Transverse colon (tissue), 4 donors: Measurements from ENCODE around the gene ABCB6. TPM values are rescaled to one million over a fixed set of nuclear protein-coding genes. Genes with fewer than 3 reads are reported as not detected.
A peak's percentile ranks its signal among the peaks of the same experiment; 100 is the strongest.

Experiments used
- DNase-seq: peaks from one replicate; pipeline ENCODE4 v3.0.0-alpha.2; 2019
- H3K27ac ChIP-seq, 4 donors: fragments of 200-600 bp; sonication (generic); 2 replicates each; pipeline ENCODE4 v1.5.1; 2016 to 2018; ENCODE audit warnings: inconsistent platforms in 4 of 4
- H3K27me3 ChIP-seq: fragments of 200-600 bp; sonication (generic); 2 replicates; pipeline ENCODE4 v1.5.1; 2017; ENCODE audit warnings: inconsistent platforms
- H3K36me3 ChIP-seq, 4 donors: fragments of 200-600 bp; sonication (generic); 2 replicates each; pipeline ENCODE4 v1.5.1; 2017 to 2019; ENCODE audit warnings: inconsistent platforms in 4 of 4
- H3K4me1 ChIP-seq, 4 donors: fragments of 200-600 bp; sonication (generic); 2 replicates each; pipeline ENCODE4 v1.5.1; 2017 to 2020; ENCODE audit warnings: inconsistent platforms in 4 of 4
- H3K4me3 ChIP-seq, 4 donors: fragments of 200-600 bp; sonication (generic); 1 replicate in 1 of 4; 2 replicates in 3 of 4; pipeline versions ENCODE4 v1.5.1 to v1.6.1; 2017 to 2019; ENCODE audit warnings: inconsistent platforms in 4 of 4
- H3K9me3 ChIP-seq, 2 donors: fragments of 200-600 bp; sonication (generic); 2 replicates each; pipeline ENCODE4 v1.5.1; 2017 to 2019; ENCODE audit warnings: inconsistent platforms in 2 of 2
- EP300 ChIP-seq: sonication (generic); formaldehyde crosslinking; IDR thresholded peaks from one replicate; pipeline ENCODE4 v1.6.1; 2017; ENCODE audit warnings: antibody characterized with exemption, low read depth
- POLR2A ChIP-seq: fragments of 450-650 bp; IDR thresholded peaks from one replicate; pipeline ENCODE4 v1.6.1; 2016; ENCODE audit warnings: antibody characterized with exemption, mild to moderate bottlenecking, moderate library complexity
- POLR2AphosphoS5 ChIP-seq, 3 donors: sonication (generic); formaldehyde crosslinking; IDR thresholded peaks; one replicate each; pipeline ENCODE4 v1.6.1; 2016; ENCODE audit warnings: antibody characterized with exemption in 3 of 3
- WGBS, 2 donors: methylation state at CpG; one replicate each; pipeline ENCODE4 v1.1.5; 2018; ENCODE audit warnings: low coverage in 1 of 2; 5-methylcytosine and 5-hydroxymethylcytosine counted together
- in situ Hi-C, 4 donors: fragments of 200-750 bp; cut with MboI; loops; one replicate each; pipeline versions ENCODE4 v1.15.0 to v1.15.1; 2017; ENCODE audit warnings: low sequenced_read_pairs in 3 of 4, low pct_ligation_motif_present in 1 of 4, low pct_unique_long_range_greater_than_20kb in 1 of 4
- intact Hi-C: fragments of 100-400 bp; cut with DNase I; formaldehyde crosslinking; loops from one replicate; pipeline ENCODE4 v1.15.1; 2023; ENCODE audit warnings: low total_unique reads
- total RNA-seq, 4 donors: library from RNA; depleted of rRNA; stranded (reverse); fragments of >200 nt; gene quantifications; one replicate each; pipeline ENCODE4 v1.1.0, GENCODE V29; 2016
- TF ChIP-seq, protein P1 (sequence below), 5 experiments: fragments of 200-600 bp in 3 of 5; fragments of 450-650 bp in 2 of 5; sonication (generic) in 3 of 5; IDR thresholded peaks; 1 replicate in 2 of 5; 2 replicates in 3 of 5; pipeline ENCODE4 v1.5.1; 2016 to 2017; ENCODE audit warnings: antibody characterized with exemption in 5 of 5, inconsistent platforms in 3 of 5, mild to moderate bottlenecking in 2 of 5, moderate library complexity in 1 of 5

Gene ABCB6
- total RNA-seq, 4 donors from 2014 or later = 3.4 to 28.7 (median 20.4) TPM

DNA sequence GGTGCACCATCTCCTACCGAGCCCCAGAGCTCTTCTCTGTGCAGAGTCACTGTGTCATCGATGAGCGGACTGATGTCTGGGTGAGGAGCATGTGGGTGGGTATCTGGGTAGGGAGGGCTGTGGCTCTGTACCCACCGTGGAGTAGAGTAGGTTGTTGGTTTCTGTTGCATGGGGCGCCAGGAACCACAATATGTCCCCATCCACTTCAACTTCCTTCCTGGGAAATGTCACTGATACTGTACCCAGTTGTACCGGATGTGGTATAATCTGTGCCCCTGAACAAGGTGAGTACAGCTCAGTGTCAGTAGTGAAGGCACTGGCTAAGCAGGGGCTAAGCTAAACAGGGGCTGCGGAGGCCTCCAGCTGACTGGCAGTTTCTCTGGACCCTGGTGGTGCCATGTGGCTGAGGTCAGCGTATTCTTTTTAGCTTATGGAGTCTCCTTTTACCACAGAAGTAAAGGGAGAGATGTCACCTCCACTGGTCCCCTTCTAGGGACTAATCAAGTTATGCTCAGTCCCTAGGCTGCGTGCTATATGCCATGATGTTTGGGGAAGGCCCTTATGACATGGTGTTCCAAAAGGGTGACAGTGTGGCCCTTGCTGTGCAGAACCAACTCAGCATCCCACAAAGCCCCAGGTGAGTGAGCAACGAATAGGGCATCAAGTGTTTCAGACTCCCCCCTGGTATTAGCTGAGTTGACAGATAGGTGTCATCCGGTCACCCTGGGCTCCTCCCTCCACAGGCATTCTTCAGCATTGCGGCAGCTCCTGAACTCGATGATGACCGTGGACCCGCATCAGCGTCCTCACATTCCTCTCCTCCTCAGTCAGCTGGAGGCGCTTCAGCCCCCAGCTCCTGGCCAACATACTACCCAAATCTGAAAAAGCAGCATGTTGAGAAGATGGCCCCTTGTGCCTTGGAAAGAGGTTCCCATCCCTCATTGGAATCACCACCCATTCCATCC lies 29.2 kb upstream of the ABCB6 start:
- peak overlapping the region in 1 of 4 donors; percentile 31 for H3K4me3 ChIP-seq
- in situ Hi-C loops = no loop called here
- H3K27me3 ChIP-seq = no peaks in the 10 kb centered on the region
- H3K4me1 ChIP-seq = peaks cover 47 to 77% (median 71%) of the 10 kb centered on the region in 4 donors
- intact Hi-C loops = loop anchor here (10.0 kb wide), 1 partner anchor 1613 kb away; no protein-coding TSS in a partner anchor
- no peaks in the 10 kb centered on the region for H3K9me3 ChIP-seq
- peak; percentile 46 for DNase-seq
- peak; percentile 32 for TF ChIP-seq POLR2A
- TF ChIP-seq, protein P1, sequence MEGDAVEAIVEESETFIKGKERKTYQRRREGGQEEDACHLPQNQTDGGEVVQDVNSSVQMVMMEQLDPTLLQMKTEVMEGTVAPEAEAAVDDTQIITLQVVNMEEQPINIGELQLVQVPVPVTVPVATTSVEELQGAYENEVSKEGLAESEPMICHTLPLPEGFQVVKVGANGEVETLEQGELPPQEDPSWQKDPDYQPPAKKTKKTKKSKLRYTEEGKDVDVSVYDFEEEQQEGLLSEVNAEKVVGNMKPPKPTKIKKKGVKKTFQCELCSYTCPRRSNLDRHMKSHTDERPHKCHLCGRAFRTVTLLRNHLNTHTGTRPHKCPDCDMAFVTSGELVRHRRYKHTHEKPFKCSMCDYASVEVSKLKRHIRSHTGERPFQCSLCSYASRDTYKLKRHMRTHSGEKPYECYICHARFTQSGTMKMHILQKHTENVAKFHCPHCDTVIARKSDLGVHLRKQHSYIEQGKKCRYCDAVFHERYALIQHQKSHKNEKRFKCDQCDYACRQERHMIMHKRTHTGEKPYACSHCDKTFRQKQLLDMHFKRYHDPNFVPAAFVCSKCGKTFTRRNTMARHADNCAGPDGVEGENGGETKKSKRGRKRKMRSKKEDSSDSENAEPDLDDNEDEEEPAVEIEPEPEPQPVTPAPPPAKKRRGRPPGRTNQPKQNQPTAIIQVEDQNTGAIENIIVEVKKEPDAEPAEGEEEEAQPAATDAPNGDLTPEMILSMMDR (IDR thresholded peaks at IDR 0.05) = no peak
- TF ChIP-seq EP300 = no peak
- TF ChIP-seq POLR2AphosphoS5 (IDR thresholded peaks at IDR 0.05) = peak in 2 of 3 donors; percentile 29 to 64
- 76 to 78% methylated on average over 11 to 17 of the region's 17 CpGs for WGBS, 2 donors
- no peaks in the 10 kb centered on the region for H3K36me3 ChIP-seq
- peak overlapping the region; percentile 94 to 97 (median 94) for H3K27ac ChIP-seq

GRCh38 chr2:219246559-219246958 lies 27.8 kb upstream of the ABCB6 start:
- H3K27me3 ChIP-seq = no peaks in the 10 kb centered on the region
- no peaks in the 10 kb centered on the region for H3K9me3 ChIP-seq
- 91% methylated on average over 10 of the region's 10 CpGs; no CpG with 5 or more reads in 1 of the 2 donors for WGBS, 2 donors
- peak overlapping the region in 3 of 4 donors; percentile 94 to 97 (median 94) for H3K27ac ChIP-seq
- DNase-seq = no peak
- intact Hi-C loops = loop anchor here (10.0 kb wide), 1 partner anchor 1612 kb away; no protein-coding TSS in a partner anchor
- H3K4me1 ChIP-seq = peaks cover 41 to 65% (median 58%) of the 10 kb centered on the region in 4 donors
- in situ Hi-C loops = no loop called here
- H3K36me3 ChIP-seq = no peaks in the 10 kb centered on the region
- TF ChIP-seq POLR2AphosphoS5 (IDR thresholded peaks at IDR 0.05) = no peak
- no peak for TF ChIP-seq EP300
- TF ChIP-seq, protein P1 (IDR thresholded peaks at IDR 0.05) = no peak
- no peak for TF ChIP-seq POLR2A
- H3K4me3 ChIP-seq = no peak overlapping the region

- peaks cover 37 to 58% (median 53%) of the 10 kb centered on the region in 4 donors for H3K4me1 ChIP-seq
- H3K4me3 ChIP-seq = peak overlapping the region; percentile 65 to 95 (median 83)
- in situ Hi-C loops (no loop called here), intact Hi-C loops (loop anchor here (10.0 kb wide), 1 partner anchor 1611 kb away; no protein-coding TSS in a partner anchor)
- no peaks in the 10 kb centered on the region for H3K36me3 ChIP-seq
- no peaks in the 10 kb centered on the region for H3K27me3 ChIP-seq
- 6% methylated on average over 10 of the region's 10 CpGs; no CpG with 5 or more reads in 1 of the 2 donors for WGBS, 2 donors
- TF ChIP-seq EP300 (no peak), POLR2AphosphoS5 (IDR thresholded peaks at IDR 0.05) (no peak), POLR2A (no peak)
- TF ChIP-seq, protein P1 (IDR thresholded peaks at IDR 0.05) = no peak
- peak overlapping the region; percentile 94 to 97 (median 94) for H3K27ac ChIP-seq
- no peaks in the 10 kb centered on the region for H3K9me3 ChIP-seq
- no peak for DNase-seq
Measured at GRCh38 chr2:219245899-219246230, 27.1 kb upstream of the ABCB6 start.

DNA sequence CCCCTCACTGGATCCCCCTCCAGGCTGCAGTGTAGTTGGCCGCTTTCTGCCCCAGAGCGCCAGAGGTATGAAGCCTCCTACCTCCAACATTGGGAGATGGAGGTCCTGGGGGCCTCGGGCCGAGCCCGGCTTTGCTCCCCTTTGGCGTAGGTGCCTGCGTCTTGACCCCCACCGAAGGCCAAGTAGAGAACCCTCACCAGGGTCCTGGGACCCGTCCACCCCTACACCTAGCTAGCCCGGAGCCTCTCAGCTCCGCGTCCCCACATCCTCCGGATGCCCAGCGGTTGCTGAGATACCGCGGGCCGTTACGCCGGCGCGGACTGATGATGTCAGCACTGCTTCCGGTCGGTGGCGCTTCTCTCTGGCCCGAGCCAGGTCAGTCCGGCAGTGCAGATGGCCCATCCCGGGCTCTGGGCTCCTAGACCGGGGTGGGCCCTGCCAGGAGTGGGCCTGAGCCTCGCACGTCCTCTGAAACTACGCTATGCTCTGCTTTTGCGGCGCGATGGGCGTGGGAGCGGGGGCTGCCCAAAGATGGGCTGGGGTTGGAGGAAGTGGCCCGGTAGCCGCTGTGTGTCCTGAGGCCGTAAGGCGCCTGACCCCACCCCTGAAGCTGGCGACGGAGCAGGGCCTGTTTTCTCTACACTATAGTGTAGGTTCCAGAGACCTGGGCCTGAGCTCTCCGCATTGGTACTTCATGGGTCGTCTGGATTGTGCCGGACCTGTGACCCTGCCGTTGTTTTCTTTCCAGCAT lies 26.6 kb upstream of the ABCB6 start, which contains the start of the genes GLB1L and STK16:
TSS of gene GLB1L (minus strand) at position 297 of the 751 bp plus-strand sequence. CDS start 1,871 bp downstream, outside the sequence.
TSS of gene STK16 (plus strand) at position 332 of the 751 bp plus-strand sequence. CDS start 521 bp downstream, outside the sequence.
- no peaks in the 10 kb centered on the region for H3K9me3 ChIP-seq
- H3K27me3 ChIP-seq = no peaks in the 10 kb centered on the region
- intact Hi-C loops = loop anchor here (10.0 kb wide), 1 partner anchor 1611 kb away; no protein-coding TSS in a partner anchor
- no peaks in the 10 kb centered on the region for H3K36me3 ChIP-seq
- in situ Hi-C loops = no loop called here
- peak within 1 kb of the TSS; percentile 65 to 95 (median 83) for H3K4me3 ChIP-seq
- peak within 1 kb of the TSS; percentile 94 to 97 (median 94) for H3K27ac ChIP-seq
- 1% methylated on average over 46 of the region's 46 CpGs; no CpG with 5 or more reads in 1 of the 2 donors for WGBS, 2 donors
- peaks cover 32 to 53% (median 49%) of the 10 kb centered on the region in 4 donors for H3K4me1 ChIP-seq
- DNase-seq = peak; percentile 96
- TF ChIP-seq POLR2A (peak; percentile 91), EP300 (peak; percentile 52), POLR2AphosphoS5 (IDR thresholded peaks at IDR 0.05) (peak; percentile 95 to 98 (median 95))
- TF ChIP-seq, protein P1 (IDR thresholded peaks at IDR 0.05) = no peak
